Glutamatergic neuron (in vitro differentiated cells): ENCODE data around the gene IGFBP4. TPM values are rescaled to one million over a fixed set of nuclear protein-coding genes. Genes with fewer than 3 reads are reported as not detected.
"Not testable (repeated sequence)": the region's sequence is repeated elsewhere in the genome, so short reads cannot be mapped to it uniquely, and the experiment has no call there.

Experiments
- DNase-seq: peaks from one replicate; pipeline ENCODE4 v3.0.0; 2022
- H3K27ac Mint-ChIP-seq: one replicate; pipeline ENCODE4 v1.8.0; 2020; ENCODE audit warnings: mild to moderate bottlenecking, mixed read lengths, inconsistent platforms; ENCODE audit not compliant: unreplicated experiment
- H3K27me3 Mint-ChIP-seq: one replicate; pipeline ENCODE4 v1.8.0; 2020; ENCODE audit warnings: mild to moderate bottlenecking, moderate library complexity, mixed read lengths, inconsistent platforms; ENCODE audit not compliant: unreplicated experiment
- H3K36me3 Mint-ChIP-seq: one replicate; pipeline ENCODE4 v1.8.0; 2020; ENCODE audit warnings: mild to moderate bottlenecking, mixed read lengths, inconsistent platforms; ENCODE audit not compliant: unreplicated experiment
- H3K4me1 Mint-ChIP-seq: one replicate; pipeline ENCODE4 v1.8.0; 2020; ENCODE audit warnings: mild to moderate bottlenecking, low read depth, mixed read lengths, inconsistent platforms; ENCODE audit not compliant: unreplicated experiment
- H3K4me3 Mint-ChIP-seq: one replicate; pipeline ENCODE4 v1.8.0; 2020; ENCODE audit warnings: mild to moderate bottlenecking, mixed read lengths, inconsistent platforms; ENCODE audit not compliant: unreplicated experiment
- H3K9me3 Mint-ChIP-seq: one replicate; pipeline ENCODE4 v1.8.0; 2020; ENCODE audit warnings: mild to moderate bottlenecking, moderate library complexity, mixed read lengths, inconsistent platforms; ENCODE audit not compliant: unreplicated experiment
- long read RNA-seq: library from polyadenylated mRNA; unstranded; transcript quantifications from one replicate; pipeline ENCODE4 v2.0.0, GENCODE V29; 2020; ENCODE audit not compliant: unreplicated experiment
- total RNA-seq: library from RNA; stranded (reverse); fragmentation: NEBNext Ultra II Directional; extraction: Animal tissue kit (Norgen Biotek cat#: 25700); gene quantifications from one replicate; pipeline ENCODE4 v1.2.1, GENCODE V29; 2021; ENCODE audit not compliant: unreplicated experiment
- TF ChIP-seq, protein P1 (sequence below): fragments of 200-600 bp; sonication (generic); IDR thresholded peaks from one replicate; pipeline ENCODE4 v1.5.0; 2021; ENCODE audit not compliant: partially characterized antibody, unreplicated experiment

IGFBP4 gene
- 1.9 TPM for total RNA-seq
- long read RNA-seq: 0 reads

DNA sequence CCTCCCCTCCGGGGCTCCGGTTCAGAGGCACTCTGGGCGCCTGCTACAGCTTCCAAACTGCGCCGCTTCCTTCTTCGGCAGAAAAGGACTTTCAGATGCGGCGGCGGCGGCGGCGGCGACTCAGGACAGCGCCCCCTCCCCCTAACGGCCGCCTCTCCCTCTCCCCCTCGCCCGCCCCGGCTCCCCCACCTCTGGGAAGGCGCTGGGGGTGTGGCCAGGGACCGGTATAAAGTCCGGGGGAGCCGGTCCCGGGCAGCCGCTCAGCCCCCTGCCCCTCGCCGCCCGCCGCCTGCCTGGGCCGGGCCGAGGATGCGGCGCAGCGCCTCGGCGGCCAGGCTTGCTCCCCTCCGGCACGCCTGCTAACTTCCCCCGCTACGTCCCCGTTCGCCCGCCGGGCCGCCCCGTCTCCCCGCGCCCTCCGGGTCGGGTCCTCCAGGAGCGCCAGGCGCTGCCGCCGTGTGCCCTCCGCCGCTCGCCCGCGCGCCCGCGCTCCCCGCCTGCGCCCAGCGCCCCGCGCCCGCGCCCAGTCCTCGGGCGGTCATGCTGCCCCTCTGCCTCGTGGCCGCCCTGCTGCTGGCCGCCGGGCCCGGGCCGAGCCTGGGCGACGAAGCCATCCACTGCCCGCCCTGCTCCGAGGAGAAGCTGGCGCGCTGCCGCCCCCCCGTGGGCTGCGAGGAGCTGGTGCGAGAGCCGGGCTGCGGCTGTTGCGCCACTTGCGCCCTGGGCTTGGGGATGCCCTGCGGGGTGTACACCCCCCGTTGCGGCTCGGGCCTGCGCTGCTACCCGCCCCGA, at the start of gene IGFBP4:
Gene IGFBP4 (plus strand): TSS at position 255 of the 792 bp plus-strand sequence. CDS start 286 bp downstream, at position 541.
- Mint-ChIP-seq H3K36me3 (no peaks in the 10 kb centered on the region), H3K4me3 (peak within 1 kb of the TSS; percentile 67), H3K27ac (no peak within 1 kb of the TSS), H3K27me3 (peaks cover 12% of the 10 kb centered on the region), H3K4me1 (peaks cover 3% of the 10 kb centered on the region), H3K9me3 (peaks cover 2% of the 10 kb centered on the region)
- peak; percentile 83 for DNase-seq
- TF ChIP-seq, protein P1, sequence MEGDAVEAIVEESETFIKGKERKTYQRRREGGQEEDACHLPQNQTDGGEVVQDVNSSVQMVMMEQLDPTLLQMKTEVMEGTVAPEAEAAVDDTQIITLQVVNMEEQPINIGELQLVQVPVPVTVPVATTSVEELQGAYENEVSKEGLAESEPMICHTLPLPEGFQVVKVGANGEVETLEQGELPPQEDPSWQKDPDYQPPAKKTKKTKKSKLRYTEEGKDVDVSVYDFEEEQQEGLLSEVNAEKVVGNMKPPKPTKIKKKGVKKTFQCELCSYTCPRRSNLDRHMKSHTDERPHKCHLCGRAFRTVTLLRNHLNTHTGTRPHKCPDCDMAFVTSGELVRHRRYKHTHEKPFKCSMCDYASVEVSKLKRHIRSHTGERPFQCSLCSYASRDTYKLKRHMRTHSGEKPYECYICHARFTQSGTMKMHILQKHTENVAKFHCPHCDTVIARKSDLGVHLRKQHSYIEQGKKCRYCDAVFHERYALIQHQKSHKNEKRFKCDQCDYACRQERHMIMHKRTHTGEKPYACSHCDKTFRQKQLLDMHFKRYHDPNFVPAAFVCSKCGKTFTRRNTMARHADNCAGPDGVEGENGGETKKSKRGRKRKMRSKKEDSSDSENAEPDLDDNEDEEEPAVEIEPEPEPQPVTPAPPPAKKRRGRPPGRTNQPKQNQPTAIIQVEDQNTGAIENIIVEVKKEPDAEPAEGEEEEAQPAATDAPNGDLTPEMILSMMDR: peak; percentile 4

DNA sequence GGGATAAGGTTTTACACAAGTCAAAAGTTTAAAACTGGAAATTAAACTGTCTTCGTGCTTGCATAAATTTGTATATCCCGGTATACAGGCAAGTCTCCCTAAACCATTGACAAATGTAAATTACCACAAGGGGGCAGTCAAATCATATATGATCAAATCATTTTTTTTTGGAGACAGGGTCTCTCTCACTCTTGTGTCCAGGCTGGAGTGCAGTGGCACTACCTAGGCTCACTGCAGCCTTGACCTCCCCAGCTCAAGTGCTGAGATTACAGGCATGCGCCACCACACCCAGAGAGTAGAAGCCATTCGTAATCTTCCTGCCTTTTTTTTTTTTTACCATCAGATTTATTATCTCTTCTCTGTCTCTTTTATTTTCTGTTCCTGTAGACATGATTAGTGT, 44.1 kb upstream of the IGFBP4 start:
- no peak overlapping the region for H3K27ac Mint-ChIP-seq
- peaks cover 2% of the 10 kb centered on the region for H3K27me3 Mint-ChIP-seq
- H3K4me1 Mint-ChIP-seq: no peaks in the 10 kb centered on the region
- no peaks in the 10 kb centered on the region for H3K9me3 Mint-ChIP-seq
- no peaks in the 10 kb centered on the region for H3K36me3 Mint-ChIP-seq
- TF ChIP-seq, protein P1: peak; percentile 73
- no peak overlapping the region for H3K4me3 Mint-ChIP-seq
- no peak for DNase-seq

DNA sequence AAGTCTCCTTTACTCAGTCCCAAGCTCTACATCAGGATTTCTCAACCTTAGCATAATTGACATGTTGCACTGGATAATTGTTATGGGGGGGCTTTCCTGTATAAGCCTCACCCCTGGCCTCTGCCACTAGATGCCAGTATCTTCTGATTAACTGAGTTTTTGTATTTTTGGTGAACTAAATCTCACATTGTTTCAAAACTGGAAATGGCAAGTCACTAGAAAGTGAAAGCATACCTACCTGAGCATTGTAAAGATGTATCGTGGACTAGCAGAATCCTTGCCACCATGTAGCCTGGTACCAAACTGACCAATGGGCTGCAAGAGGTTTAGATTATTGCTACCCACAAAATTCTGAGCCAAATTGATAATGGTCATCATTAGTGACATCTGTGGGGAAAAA, 40.6 kb upstream of the IGFBP4 start:
- H3K27ac Mint-ChIP-seq: no peak overlapping the region
- peaks cover 2% of the 10 kb centered on the region for H3K27me3 Mint-ChIP-seq
- no peaks in the 10 kb centered on the region for H3K4me1 Mint-ChIP-seq
- no peaks in the 10 kb centered on the region for H3K9me3 Mint-ChIP-seq
- no peaks in the 10 kb centered on the region for H3K36me3 Mint-ChIP-seq
- TF ChIP-seq, protein P1: no peak
- DNase-seq: no peak
- H3K4me3 Mint-ChIP-seq: no peak overlapping the region

DNA sequence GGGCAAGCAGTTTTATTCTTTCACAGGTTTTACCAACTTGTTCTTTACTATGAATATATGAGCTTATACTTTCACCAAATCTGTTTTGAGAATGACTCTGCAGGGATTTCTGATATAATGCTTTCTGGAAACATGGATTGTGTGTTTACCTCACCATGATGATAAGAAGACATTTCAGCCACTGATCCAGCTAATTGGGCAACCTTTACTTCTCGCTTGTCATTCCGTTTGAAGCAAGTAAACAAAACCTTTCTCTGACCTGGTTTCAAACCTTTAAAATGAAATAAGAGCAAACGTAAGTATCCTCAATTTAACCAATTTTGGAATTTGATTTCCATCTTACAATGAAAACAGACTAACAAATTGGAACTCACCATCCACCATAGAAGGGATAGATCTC, 39.2 kb upstream of the IGFBP4 start:
- H3K27ac Mint-ChIP-seq: no peak overlapping the region
- TF ChIP-seq, protein P1: no peak
- no peaks in the 10 kb centered on the region for H3K4me1 Mint-ChIP-seq
- no peaks in the 10 kb centered on the region for H3K36me3 Mint-ChIP-seq
- no peak for DNase-seq
- no peak overlapping the region for H3K4me3 Mint-ChIP-seq
- H3K9me3 Mint-ChIP-seq: no peaks in the 10 kb centered on the region
- peaks cover 2% of the 10 kb centered on the region for H3K27me3 Mint-ChIP-seq

DNA sequence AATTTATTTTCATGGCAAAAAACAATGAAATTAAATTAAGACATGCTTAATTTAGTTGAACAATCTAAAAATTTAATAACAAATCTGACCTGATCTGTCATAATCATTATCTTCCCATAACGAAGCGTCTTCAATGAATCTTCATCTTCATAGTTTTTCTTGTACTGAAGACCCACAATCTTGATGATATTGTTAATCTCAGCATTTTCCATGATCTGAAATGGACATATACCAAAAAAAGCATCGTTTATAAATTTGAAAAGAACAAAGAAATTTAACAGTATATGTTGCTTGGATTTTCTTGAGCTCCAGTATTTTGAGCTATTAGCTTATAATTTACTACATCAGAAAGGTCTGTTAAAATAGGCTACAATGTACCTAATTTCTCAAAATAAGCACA, 35.8 kb upstream of the IGFBP4 start:
- TF ChIP-seq, protein P1: no peak
- no peak overlapping the region for H3K27ac Mint-ChIP-seq
- no peaks in the 10 kb centered on the region for H3K27me3 Mint-ChIP-seq
- DNase-seq: no peak
- no peaks in the 10 kb centered on the region for H3K36me3 Mint-ChIP-seq
- H3K4me3 Mint-ChIP-seq: no peak overlapping the region
- H3K4me1 Mint-ChIP-seq: no peaks in the 10 kb centered on the region
- no peaks in the 10 kb centered on the region for H3K9me3 Mint-ChIP-seq

DNA sequence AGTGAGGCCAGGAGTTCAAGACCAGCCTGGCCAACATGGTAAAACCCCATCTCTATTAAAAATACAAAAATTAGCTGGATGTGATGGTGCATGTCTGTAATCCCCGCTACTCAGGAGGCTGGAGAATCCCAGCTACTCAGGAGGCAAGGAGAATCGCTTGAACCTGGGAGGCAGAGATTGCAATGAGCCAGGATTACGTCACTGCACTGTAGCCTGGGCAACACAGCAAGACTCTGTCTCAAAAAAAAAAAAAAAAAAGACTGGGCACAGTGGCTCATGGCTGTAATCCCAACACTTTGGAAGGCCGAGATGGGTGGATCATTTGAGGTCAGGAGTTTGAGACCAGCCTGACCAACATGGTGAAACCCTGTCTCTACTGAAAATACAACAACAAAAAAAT, 33.7 kb upstream of the IGFBP4 start:
- not testable (repeated sequence) for H3K9me3 Mint-ChIP-seq, H3K36me3 Mint-ChIP-seq, H3K4me1 Mint-ChIP-seq, H3K4me3 Mint-ChIP-seq, DNase-seq, H3K27me3 Mint-ChIP-seq, H3K27ac Mint-ChIP-seq
